Neuronal stem cell (in vitro differentiated cells): Measurements from ENCODE around the gene SLC11A2.

Source experiments
- DNase-seq: peaks from one replicate; pipeline ENCODE4 v3.0.0-alpha.2; 2013; ENCODE audit warnings: low spot score
- H2AFZ ChIP-seq: one replicate; pipeline ENCODE4 v1.6.1; 2013; ENCODE audit warnings: mild to moderate bottlenecking, low read length, inconsistent platforms
- H2AK5ac ChIP-seq: 2 replicates; pipeline ENCODE4 v1.6.1; 2013; ENCODE audit warnings: low read depth, mild to moderate bottlenecking, inconsistent platforms, low read length, moderate library complexity, mixed read lengths
- H2BK120ac ChIP-seq: 2 replicates; pipeline ENCODE4 v1.6.1; 2013; ENCODE audit warnings: low read depth, mild to moderate bottlenecking, inconsistent platforms, low read length, moderate library complexity, mixed read lengths
- H2BK12ac ChIP-seq: one replicate; pipeline ENCODE4 v1.6.1; 2013; ENCODE audit warnings: low read length, inconsistent platforms
- H2BK15ac ChIP-seq: 2 replicates; pipeline ENCODE4 v1.6.1; 2013; ENCODE audit warnings: mild to moderate bottlenecking, low read length, inconsistent platforms, mixed read lengths
- H2BK5ac ChIP-seq: one replicate; pipeline ENCODE4 v1.6.1; 2013; ENCODE audit warnings: inconsistent platforms, mild to moderate bottlenecking, low read length, moderate library complexity
- H3K14ac ChIP-seq: one replicate; pipeline ENCODE4 v1.6.1; 2013; ENCODE audit warnings: low read length, inconsistent platforms
- H3K18ac ChIP-seq: 2 replicates; pipeline ENCODE4 v1.6.1; 2013; ENCODE audit warnings: low read length, inconsistent platforms
- H3K23ac ChIP-seq: 2 replicates; pipeline ENCODE4 v1.6.1; 2013; ENCODE audit warnings: low read depth, mild to moderate bottlenecking, mixed read lengths, low read length, inconsistent platforms; ENCODE audit not compliant: poor library complexity
- H3K27ac ChIP-seq: replicated peaks from 3 replicates; pipeline ENCODE4 v1.5.1; 2013; ENCODE audit warnings: low read length, inconsistent platforms
- H3K27me3 ChIP-seq, 3 experiments: 2 replicates each; pipeline ENCODE4 v1.6.1; 2013; ENCODE audit warnings: low read length in 3 of 3, mild to moderate bottlenecking in 2 of 3, inconsistent platforms in 1 of 3, low read depth in 1 of 3, mixed read lengths in 1 of 3, moderate library complexity in 1 of 3; ENCODE audit not compliant: control insufficient read depth in 3 of 3, insufficient read depth in 3 of 3
- H3K36me3 ChIP-seq, 2 donors: replicated peaks in 1 of 2; 2 replicates each; pipeline ENCODE4 v1.6.1; 2013; ENCODE audit warnings: low read length in 2 of 2; ENCODE audit not compliant: control insufficient read depth in 2 of 2, insufficient read depth in 2 of 2
- H3K4ac ChIP-seq: 2 replicates; pipeline ENCODE4 v1.6.1; 2013; ENCODE audit warnings: inconsistent platforms, mild to moderate bottlenecking, low read length, moderate library complexity
- H3K4me1 ChIP-seq, 2 donors: 1 replicate in 1 of 2; 2 replicates in 1 of 2; pipeline ENCODE4 v1.6.1; 2013; ENCODE audit warnings: low read length in 2 of 2, low read depth in 1 of 2; ENCODE audit not compliant: control insufficient read depth in 2 of 2, insufficient read depth in 1 of 2
- H3K4me2 ChIP-seq: one replicate; pipeline ENCODE4 v1.6.1; 2013; ENCODE audit warnings: mild to moderate bottlenecking, low read length, inconsistent platforms; ENCODE audit not compliant: insufficient read depth, poor library complexity, severe bottlenecking
- H3K4me3 ChIP-seq, 2 donors: 2 replicates each; pipeline ENCODE4 v1.5.1; 2013; ENCODE audit warnings: low read length in 2 of 2, mild to moderate bottlenecking in 2 of 2, inconsistent platforms in 1 of 2, moderate library complexity in 1 of 2
- H3K79me1 ChIP-seq: one replicate; pipeline ENCODE4 v1.6.1; 2013; ENCODE audit warnings: low read depth, mild to moderate bottlenecking, inconsistent platforms, low read length, moderate library complexity
- H3K9ac ChIP-seq: one replicate; pipeline ENCODE4 v1.6.1; 2013; ENCODE audit warnings: mild to moderate bottlenecking, low read depth, low read length, inconsistent platforms; ENCODE audit not compliant: poor library complexity
- H3K9me3 ChIP-seq, 2 donors: replicated peaks in 1 of 2; 2 replicates each; pipeline versions ENCODE3 to v1.6.1; 2013; ENCODE audit warnings: low read length in 2 of 2, mild to moderate bottlenecking in 2 of 2, inconsistent platforms in 1 of 2, low read depth in 1 of 2, mixed read lengths in 1 of 2, moderate library complexity in 1 of 2; ENCODE audit not compliant: control insufficient read depth in 2 of 2, insufficient read depth in 1 of 2
- H4K8ac ChIP-seq: one replicate; pipeline ENCODE4 v1.6.1; 2013; ENCODE audit warnings: low read depth, mild to moderate bottlenecking, inconsistent platforms, low read length, moderate library complexity
- H4K91ac ChIP-seq: one replicate; pipeline ENCODE4 v1.6.1; 2013; ENCODE audit warnings: low read length, low read depth, mild to moderate bottlenecking, inconsistent platforms; ENCODE audit not compliant: poor library complexity
- WGBS, 2 donors: extraction: QIAGEN DNeasy Blood & Tissue Kit; methylation state at CpG; one replicate each; pipeline ENCODE4 v1.1.7; 2013; ENCODE audit warnings: missing lambda C conversion rate in 2 of 2, mixed read lengths in 1 of 2; ENCODE audit not compliant: insufficient read length in 2 of 2, insufficient replicate concordance in 1 of 2; ENCODE audit errors: extremely low coverage in 2 of 2; 5-methylcytosine and 5-hydroxymethylcytosine counted together

The SLC11A2 gene

DNA sequence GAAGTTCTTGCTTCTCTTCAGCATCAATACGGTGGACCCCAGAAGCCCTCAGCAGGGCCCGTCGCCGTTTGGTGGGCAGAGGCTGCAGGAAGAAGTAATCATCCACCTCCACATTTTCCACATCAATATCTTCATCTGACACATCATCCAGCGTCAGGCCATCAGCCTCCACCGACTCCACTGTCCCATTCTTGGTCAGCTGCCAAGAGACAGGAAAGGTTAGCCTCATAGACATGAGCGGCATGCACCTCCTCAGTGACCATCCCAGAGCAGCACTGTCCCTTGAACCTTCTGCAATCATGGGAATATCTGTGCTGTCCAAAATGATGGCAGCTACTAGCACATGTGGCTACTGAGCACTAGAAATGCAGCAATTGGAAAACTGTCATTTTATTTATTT lies 41.6 kb upstream of the SLC11A2 start:
- H3K27ac ChIP-seq: no peak overlapping the region
- H3K79me1 ChIP-seq: no peaks in the 10 kb centered on the region
- H3K36me3 ChIP-seq: peaks cover 45 to 90% of the 10 kb centered on the region in 2 donors
- H2AFZ ChIP-seq: no peak overlapping the region
- no peak overlapping the region for H3K23ac ChIP-seq
- no peaks in the 10 kb centered on the region for H3K4me1 ChIP-seq
- no peak overlapping the region for H2BK12ac ChIP-seq
- no peak overlapping the region for H3K4me3 ChIP-seq
- H4K91ac ChIP-seq: no peak overlapping the region
- no peak overlapping the region for H3K14ac ChIP-seq
- DNase-seq: no peak
- no peak overlapping the region for H3K18ac ChIP-seq
- no peak overlapping the region for H2AK5ac ChIP-seq
- H3K9me3 ChIP-seq: peaks cover 0 to 2% of the 10 kb centered on the region in 2 donors
- no peaks in the 10 kb centered on the region for H3K27me3 ChIP-seq
- no CpG with 5 or more reads among the region's 7 CpGs for WGBS, 2 donors
- peak overlapping the region; percentile 64 for H3K9ac ChIP-seq
- H2BK5ac ChIP-seq: no peak overlapping the region
- H2BK15ac ChIP-seq: no peak overlapping the region
- H3K4me2 ChIP-seq: no peak overlapping the region
- H2BK120ac ChIP-seq: no peak overlapping the region
- H3K4ac ChIP-seq: no peak overlapping the region
- no peak overlapping the region for H4K8ac ChIP-seq

DNA sequence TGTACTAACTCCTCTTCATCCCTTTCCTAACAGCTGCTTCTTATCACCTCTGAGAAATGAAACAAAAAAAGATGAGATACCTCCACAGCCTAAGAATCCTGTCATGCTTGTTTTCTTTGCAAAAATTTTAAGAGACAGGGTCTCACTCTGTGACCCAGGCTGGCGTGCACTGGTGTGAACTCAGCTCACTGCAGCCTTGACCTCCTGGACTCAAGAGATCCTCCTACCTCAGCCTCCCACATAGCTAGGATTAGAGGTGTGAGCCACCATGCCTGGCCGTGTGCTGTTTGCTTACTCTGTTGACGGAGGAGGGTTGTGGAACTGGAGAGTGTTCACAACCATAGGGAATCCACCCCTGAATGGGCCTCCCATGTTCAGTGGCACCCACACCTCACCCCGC lies 41.0 kb upstream of the SLC11A2 start:
- H3K79me1 ChIP-seq: no peaks in the 10 kb centered on the region
- H3K4me2 ChIP-seq: no peak overlapping the region
- peaks cover 45 to 91% of the 10 kb centered on the region in 2 donors for H3K36me3 ChIP-seq
- no peak overlapping the region for H3K27ac ChIP-seq
- WGBS, 2 donors: no CpG with 5 or more reads among the region's 4 CpGs
- H2BK120ac ChIP-seq: no peak overlapping the region
- H2BK15ac ChIP-seq: no peak overlapping the region
- H4K8ac ChIP-seq: no peak overlapping the region
- DNase-seq: no peak
- H2AFZ ChIP-seq: no peak overlapping the region
- peaks cover 0 to 2% of the 10 kb centered on the region in 2 donors for H3K9me3 ChIP-seq
- no peak overlapping the region for H3K4me3 ChIP-seq
- H2BK5ac ChIP-seq: no peak overlapping the region
- H2BK12ac ChIP-seq: no peak overlapping the region
- H3K4me1 ChIP-seq: no peaks in the 10 kb centered on the region
- H4K91ac ChIP-seq: no peak overlapping the region
- no peak overlapping the region for H3K4ac ChIP-seq
- no peak overlapping the region for H3K14ac ChIP-seq
- H3K23ac ChIP-seq: no peak overlapping the region
- H3K18ac ChIP-seq: no peak overlapping the region
- no peak overlapping the region for H3K9ac ChIP-seq
- no peaks in the 10 kb centered on the region for H3K27me3 ChIP-seq
- no peak overlapping the region for H2AK5ac ChIP-seq

DNA sequence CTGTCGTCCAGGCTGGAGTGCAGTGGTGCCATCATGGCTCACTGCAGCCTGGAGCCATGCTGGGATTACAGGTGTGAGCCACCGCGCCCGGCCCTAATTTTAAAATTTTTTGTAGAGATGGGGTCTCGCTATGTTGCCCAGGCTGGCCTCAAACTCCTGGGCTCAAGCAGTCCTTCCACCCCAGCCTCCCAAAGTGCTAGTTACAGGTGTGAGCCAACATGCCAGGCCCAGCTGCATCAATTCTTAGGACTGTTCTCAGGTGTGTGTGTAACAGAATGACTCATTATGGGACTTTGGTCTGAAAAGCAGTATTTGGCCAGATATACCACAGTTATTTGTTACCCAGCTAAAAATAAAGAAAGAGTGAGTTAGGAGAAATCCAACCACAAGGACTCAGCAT lies 39.3 kb upstream of the SLC11A2 start:
- H3K9ac ChIP-seq: no peak overlapping the region
- H4K8ac ChIP-seq: no peak overlapping the region
- peaks cover 0 to 2% of the 10 kb centered on the region in 2 donors for H3K9me3 ChIP-seq
- H3K14ac ChIP-seq: no peak overlapping the region
- H3K79me1 ChIP-seq: no peaks in the 10 kb centered on the region
- H3K23ac ChIP-seq: no peak overlapping the region
- no peak for DNase-seq
- H2AK5ac ChIP-seq: no peak overlapping the region
- H2AFZ ChIP-seq: no peak overlapping the region
- H3K4ac ChIP-seq: no peak overlapping the region
- no peak overlapping the region for H2BK5ac ChIP-seq
- H2BK120ac ChIP-seq: no peak overlapping the region
- no peak overlapping the region for H3K18ac ChIP-seq
- no CpG with 5 or more reads among the region's 5 CpGs for WGBS, 2 donors
- no peak overlapping the region for H3K27ac ChIP-seq
- H3K4me1 ChIP-seq: no peaks in the 10 kb centered on the region
- no peak overlapping the region for H4K91ac ChIP-seq
- no peak overlapping the region for H3K4me2 ChIP-seq
- no peaks in the 10 kb centered on the region for H3K27me3 ChIP-seq
- no peak overlapping the region for H2BK12ac ChIP-seq
- no peak overlapping the region for H3K4me3 ChIP-seq
- peaks cover 38 to 89% of the 10 kb centered on the region in 2 donors for H3K36me3 ChIP-seq
- H2BK15ac ChIP-seq: no peak overlapping the region

DNA sequence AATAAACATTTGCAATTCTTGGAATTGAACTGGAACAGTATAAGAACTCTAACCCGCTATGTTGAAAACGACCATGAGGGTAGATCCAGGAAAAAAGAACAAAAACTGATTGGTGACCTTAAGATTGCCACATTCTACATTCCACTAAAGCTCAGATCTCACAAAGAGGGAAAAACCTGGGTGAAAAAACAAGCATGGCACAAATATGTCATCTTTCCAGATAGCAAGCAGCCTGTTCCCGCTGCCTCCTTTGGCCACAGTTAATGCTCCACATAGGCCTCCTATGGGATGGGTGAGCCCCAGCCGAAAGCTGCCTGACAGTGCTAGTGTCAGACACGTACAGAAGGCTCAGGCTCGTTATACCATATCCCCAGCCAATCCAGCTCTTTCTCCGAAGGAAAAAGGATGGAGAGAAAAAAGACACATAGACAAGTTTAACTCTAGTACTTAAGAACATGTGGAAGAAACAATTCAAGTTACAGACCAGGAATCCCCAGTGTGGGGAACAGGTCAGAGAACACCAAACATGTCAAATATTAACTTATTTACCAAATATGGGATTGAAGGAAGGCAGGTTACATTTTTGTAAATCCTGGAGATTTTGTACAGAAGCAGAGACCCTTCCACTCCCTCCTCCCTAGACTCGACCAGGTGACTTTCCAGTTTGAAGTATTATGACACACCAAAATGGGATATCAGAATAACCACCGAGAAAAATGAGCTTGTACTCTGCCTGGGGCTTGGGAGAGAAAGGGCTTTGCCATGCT lies 36.6 kb upstream of the SLC11A2 start:
- Histone ChIP-seq H3K27me3 (no peaks in the 10 kb centered on the region), H3K79me1 (no peaks in the 10 kb centered on the region), H3K9me3 (peaks cover 0 to under 1% of the 10 kb centered on the region in 2 donors), H4K8ac (no peak overlapping the region), H4K91ac (no peak overlapping the region), H3K27ac (no peak overlapping the region), H3K4ac (no peak overlapping the region), H3K36me3 (peaks cover 37 to 80% of the 10 kb centered on the region in 2 donors), H3K4me3 (no peak overlapping the region), H2BK5ac (no peak overlapping the region), H2AFZ (no peak overlapping the region), H3K23ac (no peak overlapping the region), H2BK12ac (no peak overlapping the region), H3K4me1 (no peaks in the 10 kb centered on the region), H2BK120ac (no peak overlapping the region), H3K14ac (no peak overlapping the region), H2AK5ac (no peak overlapping the region), H3K18ac (no peak overlapping the region), H2BK15ac (no peak overlapping the region), H3K4me2 (no peak overlapping the region), H3K9ac (no peak overlapping the region)
- DNase-seq: no peak
- WGBS, 2 donors: no CpG with 5 or more reads among the region's 9 CpGs
